Measurements from ENCODE around the gene TRIM16.
"Not testable (repeated sequence)": the region's sequence is repeated elsewhere in the genome, so short reads cannot be mapped to it uniquely, and the experiment has no call there.

- TF ChIP-seq CTCF, POLR2A, EP300 (IDR thresholded peaks at IDR 0.05): not testable (repeated sequence)
Observed at GRCh38 chr17:15687494-15687893, 3.4 kb upstream of the TRIM16 start.

Data from suprapubic skin (tissue), 3 donors.